GM19468 (cell line): ENCODE data around the gene MAGI1.
"Not testable (repeated sequence)": the region's sequence is repeated elsewhere in the genome, so short reads cannot be mapped to it uniquely, and the experiment has no call there.

ENCODE experiments used
- ATAC-seq: cut with Tn5 transposase; IDR thresholded peaks from one replicate; pipeline ENCODE4 v1.9.1; 2021; ENCODE audit warnings: mild to moderate bottlenecking, moderate library complexity, moderate number of reproducible peaks; ENCODE audit not compliant: unreplicated experiment; ENCODE audit errors: extremely low read depth

MAGI1 gene

DNA sequence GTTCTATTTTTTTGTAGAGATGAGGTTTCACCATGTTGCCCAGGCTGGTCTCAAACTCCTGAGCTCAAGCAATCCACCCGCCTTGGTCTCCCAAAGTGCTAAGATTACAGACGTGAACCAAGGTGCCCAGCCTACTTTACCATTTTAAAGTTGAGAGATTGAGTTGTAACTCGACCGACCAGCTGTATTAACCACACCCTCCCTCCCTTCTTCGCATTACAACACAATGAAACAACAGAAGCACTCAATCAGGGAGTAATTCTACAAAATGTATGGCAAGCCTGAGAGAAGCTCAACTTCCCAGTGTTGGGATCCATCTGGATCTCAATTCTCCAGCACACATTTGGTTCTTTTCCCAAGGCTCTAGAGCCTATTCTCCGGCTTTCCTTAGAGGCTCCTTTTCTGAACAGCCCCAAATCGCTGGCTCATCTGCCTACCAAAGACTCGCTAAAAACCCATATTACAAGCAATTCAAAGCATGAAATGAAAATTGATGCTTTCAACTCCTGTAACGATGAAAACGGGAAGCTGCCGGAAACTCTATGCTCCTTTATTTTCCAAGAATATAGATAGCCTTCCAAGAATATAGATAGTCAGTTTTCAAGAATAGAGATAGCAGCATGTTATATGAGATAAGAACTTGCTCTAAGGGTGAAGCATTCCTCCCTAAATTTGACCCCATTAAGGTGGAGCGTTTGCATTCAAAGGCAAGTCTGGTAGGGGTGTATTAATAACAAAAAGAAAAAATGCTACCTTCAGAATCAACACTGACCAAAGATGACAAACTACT is 450.9 kb downstream of the MAGI1 start:
- ATAC-seq = no peak

DNA sequence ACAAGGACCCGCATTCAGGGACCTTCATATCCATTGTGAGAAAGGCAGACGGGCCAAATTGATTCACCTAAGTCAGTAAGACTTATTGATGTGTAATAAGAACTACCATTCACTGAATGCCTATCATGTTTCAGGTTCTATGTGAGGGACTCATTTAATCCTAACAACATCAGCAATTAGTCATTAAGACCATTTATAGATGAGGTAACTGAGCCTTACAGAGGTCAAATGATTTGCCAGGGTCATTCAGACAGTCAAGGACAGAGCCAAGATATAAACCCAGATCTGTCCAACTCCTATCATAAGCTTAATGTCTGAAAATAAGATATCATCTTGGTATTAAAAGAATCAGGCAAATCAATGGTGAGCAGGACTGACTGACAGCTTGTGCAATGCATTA is 453.8 kb downstream of the MAGI1 start:
- ATAC-seq = no peak

DNA sequence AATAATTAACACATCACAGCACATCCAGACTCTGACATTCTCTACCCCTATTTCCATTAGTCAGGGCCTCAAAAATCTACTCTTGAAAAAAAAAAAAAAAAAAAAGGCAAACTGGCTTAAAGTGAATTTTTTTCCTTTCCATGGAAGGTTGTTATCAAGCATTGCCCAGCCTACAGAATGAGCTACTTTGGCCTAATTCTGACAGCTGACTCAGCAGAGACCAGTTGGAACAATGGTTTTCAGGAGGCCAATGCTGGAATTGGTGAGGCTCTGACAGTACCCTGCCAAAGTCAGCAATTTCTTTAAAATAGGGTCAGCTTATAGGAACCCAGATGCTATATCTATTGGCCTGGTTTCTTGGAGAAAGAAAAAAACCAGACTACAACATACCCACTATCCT is 454.7 kb downstream of the MAGI1 start:
- no peak for ATAC-seq

DNA sequence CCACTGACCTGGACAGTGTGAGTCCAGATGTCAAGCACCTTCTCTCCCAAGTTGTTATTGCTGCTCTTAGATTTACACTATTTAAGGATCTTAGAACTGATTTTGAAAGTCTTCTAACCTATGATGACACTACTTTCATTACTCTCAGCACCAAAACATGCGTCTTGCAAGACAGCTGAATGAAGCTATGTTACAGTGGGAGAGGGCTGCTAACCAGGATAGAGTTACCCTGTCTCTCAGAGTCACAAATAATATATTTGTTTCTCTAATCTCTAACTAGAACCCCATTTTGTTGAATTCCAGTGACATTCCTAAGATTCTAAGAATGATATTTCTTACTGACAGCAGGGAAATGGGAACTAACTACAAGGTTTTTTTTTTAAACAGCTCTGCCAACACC is 455.5 kb downstream of the MAGI1 start:
- no peak for ATAC-seq

DNA sequence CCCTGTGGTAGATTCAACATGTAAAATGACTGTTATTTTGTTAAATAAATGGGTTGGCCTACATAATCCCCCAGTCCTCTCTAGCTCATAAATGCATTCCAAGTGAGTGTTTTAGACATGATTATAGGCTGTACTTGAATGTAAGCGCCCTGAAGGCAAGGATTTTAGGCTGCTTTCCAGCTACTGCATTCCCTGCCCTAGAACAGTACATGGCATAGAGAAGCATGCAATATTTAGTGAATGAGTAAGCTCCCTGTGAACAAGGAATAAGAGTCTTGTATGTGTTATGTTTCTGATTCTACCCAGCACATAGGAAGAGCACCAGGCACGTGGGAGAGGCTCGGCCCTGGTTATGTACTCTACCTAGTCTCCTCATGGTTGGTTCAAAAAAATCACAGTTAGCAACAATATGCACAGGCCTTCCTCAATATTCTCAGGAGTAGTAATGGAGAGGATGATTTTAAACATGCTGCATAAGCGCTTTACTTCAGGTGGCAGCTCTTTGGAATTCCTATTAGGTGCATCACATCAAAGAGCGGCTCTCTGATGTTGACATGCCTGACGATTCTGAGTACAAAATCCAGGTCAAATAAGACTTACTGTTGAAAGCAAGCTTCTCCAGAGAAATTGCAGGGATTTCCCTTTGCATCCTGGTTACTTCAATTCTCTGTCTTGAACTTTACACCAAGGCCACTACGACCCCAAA is 456.6 kb downstream of the MAGI1 start:
- ATAC-seq = no peak

DNA sequence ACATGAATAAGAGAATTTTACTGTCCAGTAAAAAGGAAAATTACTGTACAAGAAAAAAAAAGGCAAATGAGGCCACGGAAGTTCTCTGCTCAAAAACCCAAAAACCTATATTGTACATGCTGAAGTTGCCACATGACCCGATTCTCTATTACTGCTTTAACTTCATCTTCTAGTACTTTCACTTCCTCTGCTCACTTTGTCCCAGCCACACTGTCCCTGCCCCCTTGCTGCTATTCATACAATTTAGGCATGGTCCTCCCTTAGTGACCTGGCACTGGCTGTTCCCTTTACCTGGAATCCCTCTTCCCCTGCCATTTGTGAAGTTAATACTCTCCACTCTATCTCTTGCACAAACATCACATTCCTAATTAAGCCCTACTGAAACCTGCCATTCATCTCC is 457.4 kb downstream of the MAGI1 start:
- no peak for ATAC-seq

DNA sequence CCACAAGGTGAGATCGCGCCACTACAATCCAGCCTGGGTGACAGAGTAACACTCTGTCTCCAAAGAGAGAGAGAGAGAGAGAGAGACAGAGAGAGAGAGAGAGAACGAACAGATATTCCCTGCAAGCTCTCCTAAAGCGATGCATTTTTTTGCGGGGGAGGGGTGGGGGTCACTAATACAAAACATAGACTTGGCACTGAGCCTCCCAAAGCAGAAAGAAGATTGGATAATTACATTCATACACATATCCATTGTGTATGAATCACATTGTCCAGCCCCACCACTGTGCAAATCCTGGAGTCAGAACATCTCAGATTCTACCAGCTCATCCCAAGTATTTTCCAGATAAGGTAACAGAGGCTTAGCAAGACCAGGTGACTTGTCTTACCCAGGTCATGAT is 459.9 kb downstream of the MAGI1 start:
- ATAC-seq = no peak

DNA sequence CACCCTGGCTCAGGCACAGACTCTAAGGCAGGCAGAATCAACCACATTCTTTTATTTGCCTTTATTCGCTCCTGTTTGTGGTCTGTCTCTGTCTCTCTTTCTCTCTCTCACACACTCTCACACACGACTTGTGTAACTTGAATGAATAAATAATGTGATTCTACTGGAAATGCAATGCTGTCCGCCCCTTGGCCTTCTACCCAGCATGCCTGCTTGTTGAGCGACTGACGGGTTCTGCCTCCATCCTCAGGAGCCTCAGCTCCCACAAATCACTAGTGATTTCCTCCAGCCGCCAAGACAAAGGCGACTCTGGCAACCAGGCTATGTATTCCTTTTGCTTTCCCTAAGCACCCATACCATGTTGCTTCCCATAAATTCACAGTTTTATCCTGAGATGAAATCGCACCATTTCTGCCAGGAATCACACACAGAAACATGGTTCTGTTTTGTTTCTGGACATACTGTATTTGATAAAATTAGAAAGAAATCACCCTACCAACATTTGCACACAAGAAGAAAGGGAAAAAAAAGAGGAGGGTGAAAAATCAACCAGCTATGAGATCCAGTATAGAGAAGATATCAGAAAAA is 460.8 kb downstream of the MAGI1 start:
- no peak for ATAC-seq

DNA sequence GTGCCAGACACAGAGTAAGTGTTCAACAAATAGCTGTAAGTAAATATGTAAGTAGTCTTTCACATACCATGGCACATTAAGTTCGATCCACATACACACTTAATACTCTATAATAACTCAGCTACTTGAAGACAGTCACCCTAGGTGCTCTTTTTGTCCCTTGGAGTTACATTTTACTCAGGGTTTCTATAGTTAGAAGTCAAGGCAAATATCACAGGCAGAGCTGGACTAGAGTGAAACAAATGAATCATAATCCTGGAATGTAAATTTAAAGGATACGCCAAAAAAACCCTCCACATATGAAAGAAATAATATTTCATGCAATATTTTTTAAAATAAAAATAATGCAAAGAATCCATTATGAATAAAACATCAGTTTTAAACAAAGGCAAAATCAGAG is 461.8 kb downstream of the MAGI1 start:
- no peak for ATAC-seq

DNA sequence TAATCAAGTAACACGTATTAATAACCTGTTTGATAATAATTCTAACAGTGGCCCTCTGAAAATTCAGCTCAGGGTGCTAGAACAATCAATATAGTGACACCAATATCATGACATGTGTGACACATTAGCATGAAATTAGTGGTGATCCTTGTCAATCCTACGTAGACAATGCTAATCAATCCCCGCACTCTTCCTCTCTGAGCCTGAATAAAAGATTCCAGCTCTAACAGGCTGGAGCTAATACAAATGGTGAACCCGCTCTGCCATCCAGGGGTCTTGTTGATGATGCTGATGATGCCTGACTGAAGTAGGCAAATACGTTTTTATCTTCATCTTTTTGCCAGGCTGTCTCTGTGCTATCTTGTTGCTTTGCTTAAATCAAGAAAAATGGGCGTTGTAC is 462.5 kb downstream of the MAGI1 start:
- no peak for ATAC-seq

DNA sequence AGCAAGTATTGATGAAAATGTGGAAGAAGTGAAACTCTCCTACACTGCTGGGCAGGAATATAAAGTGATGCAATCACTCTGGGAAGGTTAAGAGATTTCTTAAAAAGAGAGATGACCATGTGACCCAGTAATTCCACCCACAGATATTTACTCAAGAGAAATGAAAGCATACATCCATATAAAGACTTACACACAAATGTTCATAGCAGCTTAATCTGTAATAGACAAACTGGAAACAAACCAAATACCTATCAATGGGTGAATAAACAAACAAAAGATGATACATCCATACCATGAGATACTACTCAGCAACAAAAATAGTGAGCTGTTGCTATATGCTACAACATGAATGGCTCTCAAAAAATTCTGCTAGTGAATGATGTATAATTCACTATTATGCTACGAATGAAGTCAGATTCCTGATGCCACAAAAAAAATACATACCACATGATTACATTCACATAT is 463.3 kb downstream of the MAGI1 start:
- ATAC-seq = no peak

DNA sequence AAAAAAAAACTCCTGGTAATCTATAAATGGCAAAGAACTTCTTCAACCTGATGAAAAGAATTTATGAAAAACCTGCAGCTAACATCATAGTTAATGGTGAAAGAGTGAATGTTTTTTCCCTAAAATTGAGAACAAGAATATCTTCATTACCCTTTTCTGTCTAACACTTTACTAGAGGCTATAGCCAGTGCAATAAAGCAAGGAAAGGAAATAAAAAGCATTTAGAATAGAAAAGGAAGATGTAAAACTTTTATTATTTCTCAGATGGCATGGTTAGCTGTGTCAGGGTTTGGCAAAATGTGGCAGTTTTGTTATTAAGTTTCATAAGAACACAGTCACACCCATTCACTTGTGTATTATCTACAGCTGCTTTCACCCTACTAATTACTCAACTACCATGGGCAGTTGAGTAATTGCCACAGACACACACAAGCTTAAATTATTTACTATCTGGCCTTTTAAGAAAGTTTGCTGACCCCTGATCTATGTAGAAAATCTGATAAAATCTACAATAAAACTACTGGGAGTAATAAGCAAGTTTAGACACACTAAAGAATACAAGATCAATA is 465.1 kb downstream of the MAGI1 start:
- no peak for ATAC-seq

DNA sequence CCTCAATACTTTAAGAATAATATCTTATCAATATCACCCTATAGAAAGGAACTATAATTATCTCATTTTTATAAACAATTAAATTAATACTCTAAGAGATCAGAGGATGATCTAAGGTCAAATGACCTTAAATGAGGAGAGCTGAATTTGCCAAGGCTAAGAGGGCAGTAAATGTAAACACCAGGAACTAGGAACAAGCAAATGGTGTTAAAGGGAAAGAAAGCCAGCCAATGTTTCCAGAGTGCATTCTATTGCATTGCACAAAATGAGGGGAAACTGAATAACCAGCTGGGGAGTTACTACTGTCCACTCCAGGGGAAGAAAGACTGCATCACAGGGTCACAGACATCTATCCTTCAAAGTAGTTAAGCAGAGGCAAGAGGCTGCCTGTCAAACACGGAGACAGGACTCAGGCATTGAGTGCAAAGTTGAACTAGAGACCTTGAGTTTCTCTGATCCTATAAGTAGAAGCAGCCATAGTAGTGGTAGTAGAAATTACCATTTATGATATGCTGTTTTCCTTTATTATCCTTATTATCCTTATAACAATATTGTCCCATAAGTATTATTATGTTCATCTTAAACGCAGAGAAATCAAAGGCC is 466.4 kb downstream of the MAGI1 start:
- no peak for ATAC-seq

DNA sequence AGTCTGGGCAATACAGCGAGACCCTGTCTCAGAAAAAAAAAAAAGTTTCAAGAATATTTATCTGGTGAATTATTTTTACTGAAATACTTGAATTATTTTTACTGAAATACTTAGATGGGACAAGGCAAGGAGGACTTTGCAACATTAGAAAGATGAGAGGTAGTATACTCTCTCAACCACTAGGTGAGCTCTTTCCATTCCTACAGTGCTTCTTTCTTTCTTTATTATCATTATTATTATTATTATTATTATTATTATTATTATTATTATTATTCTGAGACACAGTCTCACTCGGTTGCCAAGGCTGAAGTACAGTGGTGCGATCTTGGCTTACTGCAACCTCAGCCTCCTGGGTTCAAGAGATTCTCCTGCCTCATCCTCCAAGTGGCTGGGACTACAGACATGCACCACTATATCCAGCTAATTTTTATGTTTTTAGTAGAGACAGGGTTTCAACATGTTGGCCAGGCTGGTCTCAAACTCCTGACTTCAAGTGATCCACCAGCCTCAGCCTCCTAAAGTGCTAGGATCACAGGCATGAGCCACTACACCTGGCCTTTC is 468.8 kb downstream of the MAGI1 start:
- ATAC-seq = no peak

DNA sequence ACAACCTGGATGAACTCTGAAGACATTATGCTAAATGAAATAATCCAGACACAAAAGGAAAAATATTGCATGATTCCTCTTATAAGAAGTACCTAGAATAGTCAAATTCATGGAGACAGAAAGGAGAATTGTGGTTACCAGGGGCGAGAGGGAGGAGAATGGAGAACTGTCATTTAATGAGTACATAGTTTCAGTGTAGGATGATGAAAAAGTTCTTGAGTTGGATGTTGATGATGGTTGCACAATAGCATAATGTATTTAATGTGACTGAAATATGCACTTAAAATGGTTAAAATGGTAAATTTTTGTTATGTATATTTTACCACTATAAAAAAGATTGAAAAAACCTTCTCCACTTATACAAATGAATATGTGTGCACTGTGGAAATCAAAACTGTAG is 469.6 kb downstream of the MAGI1 start:
- no peak for ATAC-seq

DNA sequence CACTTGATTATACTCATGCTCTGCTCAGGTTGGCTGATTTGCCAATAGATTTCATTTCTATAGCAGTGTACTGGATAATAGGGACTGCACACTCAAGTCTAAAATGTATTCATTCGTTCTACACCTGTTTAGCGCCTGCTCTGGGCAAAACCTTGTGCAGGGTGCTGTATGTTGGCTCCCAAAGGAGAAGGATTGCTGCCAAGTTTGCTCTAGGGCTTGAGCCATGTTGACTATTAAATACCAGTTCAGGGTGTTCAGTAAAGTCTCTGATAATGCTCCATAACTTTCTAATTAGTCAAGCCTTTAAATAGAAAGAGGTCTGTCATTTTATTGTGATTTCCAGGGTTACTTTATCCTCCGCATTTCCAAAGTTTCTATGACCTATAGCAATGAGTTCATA is 470.2 kb downstream of the MAGI1 start:
- no peak for ATAC-seq

DNA sequence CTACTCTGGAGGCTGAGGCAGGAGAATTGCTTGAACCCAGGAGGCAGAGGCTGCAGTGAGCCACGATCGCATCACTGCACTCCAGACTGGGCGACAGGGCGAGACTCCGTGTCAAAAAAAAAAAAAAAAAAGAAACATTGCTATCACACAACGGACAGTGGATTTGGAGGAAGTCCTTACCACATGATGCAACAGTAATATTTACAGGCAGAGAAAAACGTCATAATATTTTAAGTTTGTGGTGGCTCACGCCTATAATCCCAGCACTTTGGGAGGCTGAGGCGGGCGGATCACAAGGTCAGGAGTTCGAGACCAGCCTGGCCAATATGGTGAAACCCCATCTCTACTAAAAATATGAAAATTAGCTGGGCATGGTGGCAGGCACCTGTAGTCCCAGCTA is 473.0 kb downstream of the MAGI1 start:
- not testable (repeated sequence) for ATAC-seq

DNA sequence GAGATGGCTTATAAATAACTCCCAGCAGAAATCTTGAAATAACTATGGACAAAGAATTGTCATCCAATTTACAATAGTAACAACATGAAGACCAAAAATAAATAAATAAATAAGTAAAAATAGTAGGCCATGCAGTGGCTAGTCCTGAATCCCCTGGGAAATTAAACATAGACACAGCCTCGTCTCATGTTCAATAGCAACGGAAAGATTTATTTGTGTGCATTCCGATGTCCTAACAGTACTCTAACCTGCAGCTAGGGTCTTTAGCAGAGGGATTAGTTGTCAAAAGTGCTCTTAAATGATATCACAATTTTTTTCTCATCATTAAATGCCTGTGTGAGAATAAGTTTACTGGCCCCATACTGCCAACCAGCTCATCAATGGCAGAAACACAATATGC is 474.2 kb downstream of the MAGI1 start:
- no peak for ATAC-seq

DNA sequence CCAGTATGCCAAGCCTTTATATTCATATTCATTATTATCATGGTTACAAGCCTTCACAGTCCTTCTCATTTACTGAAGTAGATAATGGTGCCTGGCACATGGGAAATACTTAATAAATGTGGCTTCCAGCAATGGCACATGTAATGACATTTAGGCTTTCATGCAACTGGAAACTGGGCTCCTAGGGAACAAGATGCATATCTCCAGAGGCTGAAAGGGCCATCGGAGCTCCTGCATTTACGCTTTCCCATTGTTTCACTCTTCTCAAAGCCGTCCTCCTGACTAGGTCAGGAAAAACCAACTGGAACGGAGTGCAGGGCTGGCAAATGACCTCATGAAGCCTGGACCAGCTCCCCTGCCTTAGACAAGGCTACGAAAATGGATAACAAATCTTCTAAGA is 474.9 kb downstream of the MAGI1 start:
- no peak for ATAC-seq

DNA sequence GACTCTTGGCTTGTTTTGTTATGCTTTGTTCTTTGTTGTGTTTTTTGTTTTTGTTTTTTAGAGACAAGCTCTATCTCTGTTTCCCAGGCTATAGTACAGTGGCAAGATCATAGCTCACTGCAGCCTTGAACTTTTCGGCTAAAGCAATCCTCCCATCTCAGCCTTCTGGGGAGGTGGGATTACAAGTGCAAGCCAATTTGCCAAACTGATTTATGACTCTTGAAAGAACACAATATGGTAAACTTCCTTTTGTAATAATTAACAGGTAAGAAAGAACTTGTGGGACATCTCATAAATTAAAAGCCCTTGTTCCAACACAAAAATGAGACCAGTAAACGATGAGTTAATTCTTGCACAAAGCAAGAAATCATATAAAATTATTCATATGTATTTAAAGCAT is 476.3 kb downstream of the MAGI1 start:
- no peak for ATAC-seq
